CD4-positive, alpha-beta T cell (primary cell): ENCODE data around the gene SH3D19. TPM values are rescaled to one million over a fixed set of nuclear protein-coding genes. Genes with fewer than 3 reads are reported as not detected.

ENCODE experiments used
- ATAC-seq: fragments of 200-7000 bp; cut with Tn5 transposase; one replicate; pipeline ENCODE4 v1.10.0; 2022; ENCODE audit warnings: mild to moderate bottlenecking; ENCODE audit not compliant: poor library complexity
- CTCF ChIA-PET: fragments of 350-600 bp; sonication (Branson Sonifier 250); formaldehyde crosslinking; loops from one replicate; lab custom pipeline; 2021; ENCODE audit warnings: antibody characterized with exemption, inconsistent platforms; lab: Charles Lee
- POLR2A ChIA-PET: fragments of 350-600 bp; sonication (Branson Sonifier 250); formaldehyde crosslinking; loops from one replicate; lab custom pipeline; 2021; ENCODE audit warnings: antibody characterized with exemption, inconsistent platforms; lab: Charles Lee
- DNase-seq, 14 experiments: peaks; one replicate each; pipeline ENCODE4 v3.0.0-alpha.2; 2013 to 2020; ENCODE audit warnings: mixed read lengths in 2 of 14
- H3K27ac ChIP-seq, 2 donors: one replicate each; pipeline versions ENCODE4 v1.5.1 to v1.7.0; 2013; ENCODE audit warnings: low read length in 2 of 2, low read depth in 1 of 2, mild to moderate bottlenecking in 1 of 2
- H3K27me3 ChIP-seq, 2 experiments: 1 replicate in 1 of 2; 2 replicates in 1 of 2; pipeline versions ENCODE4 v1.6.1 to v1.7.0; 2013; ENCODE audit warnings: low read length in 2 of 2, control low read depth in 1 of 2, mild to moderate bottlenecking in 1 of 2, moderate library complexity in 1 of 2; ENCODE audit not compliant: insufficient read depth in 2 of 2, control insufficient read depth in 1 of 2
- H3K36me3 ChIP-seq: one replicate; pipeline ENCODE4 v1.6.1; 2013; ENCODE audit warnings: low read length, control low read depth; ENCODE audit not compliant: insufficient read depth
- H3K4me1 ChIP-seq: one replicate; pipeline ENCODE4 v1.6.1; 2013; ENCODE audit warnings: low read length, control low read depth; ENCODE audit not compliant: insufficient read depth
- H3K4me3 ChIP-seq: one replicate; pipeline ENCODE4 v1.5.1; 2013; ENCODE audit warnings: mild to moderate bottlenecking, low read length, moderate library complexity
- H3K9me3 ChIP-seq, 2 experiments: 1 replicate in 1 of 2; 2 replicates in 1 of 2; pipeline versions ENCODE4 v1.6.1 to v1.7.0; 2013; ENCODE audit warnings: low read length in 2 of 2, mild to moderate bottlenecking in 2 of 2, control low read depth in 1 of 2, moderate library complexity in 1 of 2; ENCODE audit not compliant: control insufficient read depth in 1 of 2, insufficient read depth in 1 of 2
- H3K27ac Mint-ChIP-seq: one replicate; pipeline ENCODE4 v1.8.0; 2020; ENCODE audit warnings: mixed read lengths
- H3K27me3 Mint-ChIP-seq: one replicate; pipeline ENCODE4 v1.8.0; 2021; ENCODE audit warnings: mixed read lengths
- H3K36me3 Mint-ChIP-seq: one replicate; pipeline ENCODE4 v1.8.0; 2021; ENCODE audit warnings: low read depth, mixed read lengths
- H3K4me1 Mint-ChIP-seq: one replicate; pipeline ENCODE4 v1.8.0; 2021; ENCODE audit warnings: low read depth, mixed read lengths
- H3K4me3 Mint-ChIP-seq: one replicate; pipeline ENCODE4 v1.8.0; 2020; ENCODE audit warnings: mild to moderate bottlenecking, mixed read lengths
- H3K9me3 Mint-ChIP-seq: one replicate; pipeline ENCODE4 v1.8.0; 2020; ENCODE audit warnings: mixed read lengths
- intact Hi-C, 2 experiments: fragments of 100-400 bp; cut with DNase I in 1 of 2; cut with micrococcal nuclease in 1 of 2; formaldehyde crosslinking; loops; one replicate each; pipeline versions ENCODE4 v1.15.1 to v1.9.0; 2023 to 2025; cut with DNase I, micrococcal nuclease
- total RNA-seq, 174 experiments: library from RNA in 2 of 174; stranded (reverse) in 2 of 174; gene quantifications; one replicate each; pipeline ENCODE4 v1.2.3 and lab custom pipeline; 2021 to 2026
- TF ChIP-seq, protein P1 (sequence below): fragments of 200-600 bp; IDR thresholded peaks from one replicate; pipeline ENCODE4 v1.8.0; 2022; ENCODE audit warnings: antibody characterized with exemption, mild to moderate bottlenecking

SH3D19 gene
- total RNA-seq, 2 experiments from 2014 or later = 0.27 TPM; not detected in 1

DNA sequence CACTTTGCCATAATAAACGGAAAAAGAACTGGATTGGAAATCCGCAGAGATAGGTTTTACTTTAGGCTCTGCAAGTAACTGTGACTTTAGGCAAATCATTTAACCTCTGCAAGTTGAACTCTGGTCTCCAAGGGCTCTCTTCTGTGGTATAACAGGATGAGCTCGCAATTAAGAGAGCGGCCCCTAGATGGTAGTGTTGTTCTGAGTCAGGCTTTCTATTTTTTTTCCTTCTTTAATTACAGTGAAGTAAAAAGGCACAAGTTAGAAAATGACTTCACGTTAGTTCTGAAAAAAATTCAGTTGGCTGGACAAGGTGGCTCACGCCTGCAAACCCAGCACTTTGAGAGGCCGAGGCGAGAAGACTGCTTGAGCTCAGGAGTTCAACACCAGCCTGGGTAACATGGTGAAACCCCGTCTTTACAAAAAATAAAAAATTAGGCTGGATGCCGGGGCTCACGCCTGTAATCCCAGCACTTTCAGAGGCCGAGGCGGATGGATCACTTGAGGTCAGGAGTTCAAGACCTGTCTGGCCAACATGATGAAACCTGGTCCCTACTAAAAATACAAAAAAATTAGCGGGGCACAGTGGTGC lies 207.9 kb downstream of the SH3D19 start:
- ChIA-PET CTCF (interaction anchor here (0.9 to 2.4 kb wide), 3 partner anchors 9 to 18 kb away, joined by 5 to 7 read pairs (median 6); partner anchors contain the start of gene RPS3A), POLR2A (interaction anchor here (1.0 to 1.4 kb wide), 4 partner anchors 9 to 487 kb away, joined by 3 read pairs; no protein-coding TSS in a partner anchor)
- no peak overlapping the region for H3K27ac Mint-ChIP-seq
- Histone ChIP-seq H3K4me3 (no peak overlapping the region), H3K9me3 (no peaks in the 10 kb centered on the region), H3K27me3 (no peaks in the 10 kb centered on the region), H3K36me3 (peaks cover 7% of the 10 kb centered on the region), H3K27ac (no peak overlapping the region), H3K4me1 (no peaks in the 10 kb centered on the region)
- intact Hi-C loops = loop anchor here (5.0 kb wide), 3 partner anchors 245 to 1620 kb away; no protein-coding TSS in a partner anchor
- ATAC-seq = peak; percentile 86
- H3K4me3 Mint-ChIP-seq = no peak overlapping the region
- TF ChIP-seq, protein P1, sequence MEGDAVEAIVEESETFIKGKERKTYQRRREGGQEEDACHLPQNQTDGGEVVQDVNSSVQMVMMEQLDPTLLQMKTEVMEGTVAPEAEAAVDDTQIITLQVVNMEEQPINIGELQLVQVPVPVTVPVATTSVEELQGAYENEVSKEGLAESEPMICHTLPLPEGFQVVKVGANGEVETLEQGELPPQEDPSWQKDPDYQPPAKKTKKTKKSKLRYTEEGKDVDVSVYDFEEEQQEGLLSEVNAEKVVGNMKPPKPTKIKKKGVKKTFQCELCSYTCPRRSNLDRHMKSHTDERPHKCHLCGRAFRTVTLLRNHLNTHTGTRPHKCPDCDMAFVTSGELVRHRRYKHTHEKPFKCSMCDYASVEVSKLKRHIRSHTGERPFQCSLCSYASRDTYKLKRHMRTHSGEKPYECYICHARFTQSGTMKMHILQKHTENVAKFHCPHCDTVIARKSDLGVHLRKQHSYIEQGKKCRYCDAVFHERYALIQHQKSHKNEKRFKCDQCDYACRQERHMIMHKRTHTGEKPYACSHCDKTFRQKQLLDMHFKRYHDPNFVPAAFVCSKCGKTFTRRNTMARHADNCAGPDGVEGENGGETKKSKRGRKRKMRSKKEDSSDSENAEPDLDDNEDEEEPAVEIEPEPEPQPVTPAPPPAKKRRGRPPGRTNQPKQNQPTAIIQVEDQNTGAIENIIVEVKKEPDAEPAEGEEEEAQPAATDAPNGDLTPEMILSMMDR = peak; percentile 67
- peak; percentile 16 to 68 (median 41) for DNase-seq
- peaks cover 7% of the 10 kb centered on the region for H3K4me1 Mint-ChIP-seq
- no peaks in the 10 kb centered on the region for H3K9me3 Mint-ChIP-seq
- H3K36me3 Mint-ChIP-seq = peaks cover 7% of the 10 kb centered on the region
- no peaks in the 10 kb centered on the region for H3K27me3 Mint-ChIP-seq

DNA sequence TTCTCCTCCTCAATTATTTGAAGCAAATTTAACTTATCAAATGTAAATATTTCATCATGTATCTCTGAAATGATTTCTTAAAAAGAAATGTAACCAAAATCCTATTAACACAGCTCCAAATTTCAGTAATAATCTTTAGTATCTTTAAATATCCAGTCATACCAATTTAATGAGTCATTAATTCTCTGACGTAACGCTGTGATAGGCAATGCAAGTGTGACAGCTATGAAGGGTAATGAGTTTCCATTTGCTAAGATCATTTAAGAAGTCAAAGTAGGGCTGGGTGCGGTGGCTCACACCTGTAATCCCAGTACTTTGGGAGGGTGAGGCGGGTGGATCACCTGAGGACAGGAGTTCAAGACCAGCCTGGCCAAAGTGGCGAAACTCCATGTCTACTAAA lies 210.4 kb downstream of the SH3D19 start:
- H3K4me3 Mint-ChIP-seq = no peak overlapping the region
- H3K9me3 Mint-ChIP-seq = no peaks in the 10 kb centered on the region
- peaks cover 7% of the 10 kb centered on the region for H3K36me3 Mint-ChIP-seq
- ATAC-seq (no peak), DNase-seq (no peak)
- no peaks in the 10 kb centered on the region for H3K4me1 ChIP-seq
- no peaks in the 10 kb centered on the region for H3K27me3 ChIP-seq
- peaks cover 4% of the 10 kb centered on the region for H3K4me1 Mint-ChIP-seq
- intact Hi-C loops = loop anchor here (5.0 kb wide), 3 partner anchors 247 to 1622 kb away; no protein-coding TSS in a partner anchor
- H3K27ac Mint-ChIP-seq = no peak overlapping the region
- H3K36me3 ChIP-seq = peaks cover 15% of the 10 kb centered on the region
- no peaks in the 10 kb centered on the region for H3K27me3 Mint-ChIP-seq
- no peaks in the 10 kb centered on the region for H3K9me3 ChIP-seq
- TF ChIP-seq, protein P1 = no peak
- H3K4me3 ChIP-seq = no peak overlapping the region
- ChIA-PET CTCF (interaction anchor here (1.3 kb wide), 1 partner anchor 16 kb away, joined by 3 read pairs; no protein-coding TSS in a partner anchor), POLR2A (no interaction called here)
- no peak overlapping the region for H3K27ac ChIP-seq

GRCh38 chr4:151114338-151114737 lies 211.1 kb downstream of the SH3D19 start:
- ATAC-seq (no peak), DNase-seq (no peak)
- Histone ChIP-seq H3K4me3 (no peak overlapping the region), H3K27me3 (no peaks in the 10 kb centered on the region), H3K27ac (no peak overlapping the region), H3K9me3 (no peaks in the 10 kb centered on the region), H3K4me1 (no peaks in the 10 kb centered on the region), H3K36me3 (peaks cover 16% of the 10 kb centered on the region)
- TF ChIP-seq, protein P1 = no peak
- POLR2A ChIA-PET = no interaction called here
- H3K27me3 Mint-ChIP-seq = no peaks in the 10 kb centered on the region
- H3K4me3 Mint-ChIP-seq = no peak overlapping the region
- H3K27ac Mint-ChIP-seq = no peak overlapping the region
- H3K36me3 Mint-ChIP-seq = peaks cover 7% of the 10 kb centered on the region
- intact Hi-C loops = no loop called here
- no peaks in the 10 kb centered on the region for H3K9me3 Mint-ChIP-seq
- H3K4me1 Mint-ChIP-seq = peaks cover 4% of the 10 kb centered on the region
- CTCF ChIA-PET = interaction anchor here (1.3 kb wide), 1 partner anchor 16 kb away, joined by 3 read pairs; no protein-coding TSS in a partner anchor
